ENCODE results near the gene SLCO3A1.

The SLCO3A1 gene

DNA sequence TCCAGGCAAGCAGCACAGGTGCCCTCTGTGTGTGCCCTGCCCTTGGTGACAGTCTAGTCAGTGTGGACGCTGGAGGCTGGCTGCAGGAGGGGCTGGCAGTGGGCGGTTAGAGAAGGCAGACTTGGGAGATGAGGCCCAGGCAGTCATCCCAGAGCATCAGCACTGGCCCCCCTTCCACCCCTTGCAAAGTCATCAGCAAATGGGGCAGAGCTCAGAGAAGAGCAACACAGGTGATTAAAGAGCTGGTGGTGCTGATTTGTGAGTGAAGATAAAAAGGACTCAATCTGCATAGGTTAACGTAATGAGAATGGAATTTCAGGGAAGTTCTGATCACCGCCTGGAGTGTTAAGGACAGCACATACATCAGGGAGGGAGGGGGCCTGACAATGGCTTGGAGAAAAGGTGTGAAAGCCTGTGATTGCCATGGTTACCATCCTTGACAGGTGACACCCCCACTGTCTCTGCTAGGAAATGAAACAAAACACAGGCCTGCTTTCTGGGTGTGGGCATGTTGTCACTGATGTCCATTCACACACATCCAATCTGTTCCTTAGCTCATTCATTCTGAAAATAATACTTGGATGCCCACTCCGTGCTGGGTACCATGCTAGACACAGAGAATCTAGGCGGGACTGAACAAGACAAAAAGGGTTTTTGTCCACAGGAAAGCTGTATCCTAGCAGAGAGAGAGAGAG is 270.6 kb downstream of the SLCO3A1 start:
- no peaks in the 10 kb centered on the region for H3K36me3 Mint-ChIP-seq
- H3K27ac Mint-ChIP-seq: no peak overlapping the region
- no peaks in the 10 kb centered on the region for H3K4me1 Mint-ChIP-seq
- no peak for ATAC-seq
- peaks cover 19% of the 10 kb centered on the region for H3K27me3 Mint-ChIP-seq
- H3K9me3 Mint-ChIP-seq: peaks cover 5% of the 10 kb centered on the region
- H3K4me3 Mint-ChIP-seq: no peak overlapping the region

DNA sequence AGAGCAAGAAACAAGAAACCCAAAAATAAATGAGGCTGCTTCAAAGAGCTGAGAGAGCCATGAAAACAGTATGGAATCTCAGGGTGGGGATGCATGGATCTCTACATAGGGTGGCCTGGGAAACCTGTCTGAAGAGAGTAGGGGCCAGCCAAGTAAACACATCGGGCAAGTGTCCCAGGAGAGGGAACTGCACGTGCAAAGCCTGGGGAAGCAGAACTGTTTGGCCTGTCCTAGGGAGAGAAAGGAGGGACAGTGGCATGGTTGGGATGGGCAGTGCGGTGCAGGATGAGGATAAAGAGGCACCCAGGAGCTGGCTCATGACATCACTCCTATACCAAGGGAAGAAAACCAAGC is 271.1 kb downstream of the SLCO3A1 start:
- no peaks in the 10 kb centered on the region for H3K36me3 Mint-ChIP-seq
- no peaks in the 10 kb centered on the region for H3K4me1 Mint-ChIP-seq
- no peak overlapping the region for H3K4me3 Mint-ChIP-seq
- peaks cover 5% of the 10 kb centered on the region for H3K9me3 Mint-ChIP-seq
- no peak overlapping the region for H3K27ac Mint-ChIP-seq
- ATAC-seq: no peak
- H3K27me3 Mint-ChIP-seq: peaks cover 19% of the 10 kb centered on the region

DNA sequence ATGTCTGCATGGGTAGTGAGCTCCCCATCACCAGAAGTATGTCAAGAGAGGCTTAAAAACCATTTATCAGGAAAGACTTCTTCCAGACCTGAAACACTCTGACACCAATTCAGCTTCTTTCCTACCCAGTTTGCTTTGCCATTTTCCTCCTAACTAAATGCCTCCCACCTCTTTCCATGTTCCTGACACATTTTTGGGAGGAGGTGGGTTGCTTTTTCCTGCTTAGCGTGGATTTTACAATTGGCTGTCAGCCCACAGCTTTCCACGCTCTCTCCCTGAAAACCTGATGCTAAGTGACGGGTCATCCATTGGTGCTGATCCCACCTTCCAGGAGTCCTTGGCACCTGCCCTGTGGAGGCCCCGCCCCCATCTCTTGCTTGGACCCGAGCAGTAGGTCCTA is 275.3 kb downstream of the SLCO3A1 start:
- H3K36me3 Mint-ChIP-seq: no peaks in the 10 kb centered on the region
- no peaks in the 10 kb centered on the region for H3K4me1 Mint-ChIP-seq
- no peak for ATAC-seq
- H3K4me3 Mint-ChIP-seq: no peak overlapping the region
- H3K27me3 Mint-ChIP-seq: no peaks in the 10 kb centered on the region
- no peaks in the 10 kb centered on the region for H3K9me3 Mint-ChIP-seq
- no peak overlapping the region for H3K27ac Mint-ChIP-seq

DNA sequence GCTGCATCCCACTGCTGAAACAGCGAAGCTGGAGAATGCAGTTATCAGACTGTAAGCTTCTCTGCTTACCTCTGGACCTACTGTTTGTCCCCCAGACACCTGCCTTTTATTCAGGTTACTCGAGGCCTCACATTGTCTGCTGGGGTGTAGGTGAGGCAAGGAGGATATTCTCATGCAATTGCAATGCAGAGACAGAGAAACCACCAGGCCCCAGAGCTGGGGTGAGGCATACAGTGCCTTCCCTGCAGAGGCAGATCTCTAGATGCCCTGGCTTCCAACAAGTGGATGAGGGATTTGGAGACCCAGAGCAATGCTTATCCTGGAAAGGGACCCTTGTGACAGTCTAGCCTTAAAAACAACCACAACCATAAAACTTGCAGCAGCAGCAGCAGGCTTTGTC is 276.7 kb downstream of the SLCO3A1 start:
- H3K27ac Mint-ChIP-seq: no peak overlapping the region

DNA sequence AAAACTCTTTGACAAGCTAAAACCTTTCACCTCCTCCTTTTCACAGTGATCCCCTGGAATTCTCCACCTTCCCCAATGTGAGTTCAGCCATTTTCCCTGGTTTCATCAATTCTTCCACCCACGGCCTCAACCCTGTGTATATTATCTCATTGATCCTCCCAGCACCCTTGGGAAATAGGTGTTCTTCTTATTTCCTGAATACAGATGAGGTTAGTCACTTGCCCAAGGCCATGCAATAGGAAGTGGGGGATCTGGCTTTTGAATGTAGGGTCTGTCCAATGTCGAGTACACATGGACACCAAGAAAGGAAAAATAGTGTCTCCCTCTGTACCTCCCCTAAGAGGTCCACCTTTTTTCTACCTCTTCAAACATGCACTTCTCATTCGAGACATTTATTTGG is 277.4 kb downstream of the SLCO3A1 start:
- no peak overlapping the region for H3K27ac Mint-ChIP-seq
- no peaks in the 10 kb centered on the region for H3K4me1 Mint-ChIP-seq

More for the DNA sequence above, 276.7 kb downstream of the SLCO3A1 start:
- Mint-ChIP-seq H3K36me3 (no peaks in the 10 kb centered on the region), H3K4me3 (no peak overlapping the region), H3K27me3 (no peaks in the 10 kb centered on the region), H3K9me3 (no peaks in the 10 kb centered on the region), H3K4me1 (no peaks in the 10 kb centered on the region)
- no peak for ATAC-seq

DNA sequence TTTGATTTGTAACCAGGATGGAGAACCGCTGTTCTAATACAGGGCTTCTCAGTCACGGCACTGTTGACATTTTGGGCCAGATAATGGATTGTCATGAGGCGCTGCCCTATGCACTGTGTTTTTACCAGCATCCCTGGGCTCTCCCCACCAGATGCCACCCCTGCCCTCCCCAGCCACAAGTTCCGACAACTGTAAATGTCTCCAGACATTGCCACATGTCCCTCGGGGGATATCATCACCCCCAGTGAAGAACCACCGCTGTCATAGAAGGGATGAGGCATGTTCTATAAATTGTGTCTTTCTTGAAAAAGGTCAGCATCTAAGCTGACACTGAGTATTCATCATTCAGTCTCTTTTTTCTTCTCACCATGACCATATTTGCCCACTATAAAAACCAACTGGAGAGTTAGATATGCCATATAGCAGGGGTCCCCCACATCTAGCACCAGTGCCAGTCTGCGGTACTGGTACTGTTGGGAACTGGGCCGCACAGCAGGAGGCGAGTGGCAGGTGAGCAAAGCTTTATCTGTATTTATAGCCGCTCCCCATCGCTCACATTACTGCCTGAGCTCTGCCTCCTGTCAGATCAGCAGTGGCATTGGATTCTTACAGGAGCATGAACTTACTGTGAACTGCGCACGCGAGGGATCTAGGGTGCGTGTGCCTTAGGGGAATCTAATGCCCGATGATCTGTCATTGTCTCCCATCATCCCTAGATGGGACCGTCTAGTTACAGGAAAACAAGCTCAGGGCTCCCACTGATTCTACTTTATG is 279.7 kb downstream of the SLCO3A1 start:
- no peak for ATAC-seq
- H3K9me3 Mint-ChIP-seq: no peaks in the 10 kb centered on the region
- H3K36me3 Mint-ChIP-seq: no peaks in the 10 kb centered on the region
- H3K4me3 Mint-ChIP-seq: no peak overlapping the region
- H3K4me1 Mint-ChIP-seq: no peaks in the 10 kb centered on the region
- no peak overlapping the region for H3K27ac Mint-ChIP-seq
- no peaks in the 10 kb centered on the region for H3K27me3 Mint-ChIP-seq

More for the DNA sequence above, 277.4 kb downstream of the SLCO3A1 start:
- Mint-ChIP-seq H3K36me3 (no peaks in the 10 kb centered on the region), H3K4me3 (no peak overlapping the region), H3K9me3 (no peaks in the 10 kb centered on the region), H3K27me3 (no peaks in the 10 kb centered on the region)
- no peak for ATAC-seq

DNA sequence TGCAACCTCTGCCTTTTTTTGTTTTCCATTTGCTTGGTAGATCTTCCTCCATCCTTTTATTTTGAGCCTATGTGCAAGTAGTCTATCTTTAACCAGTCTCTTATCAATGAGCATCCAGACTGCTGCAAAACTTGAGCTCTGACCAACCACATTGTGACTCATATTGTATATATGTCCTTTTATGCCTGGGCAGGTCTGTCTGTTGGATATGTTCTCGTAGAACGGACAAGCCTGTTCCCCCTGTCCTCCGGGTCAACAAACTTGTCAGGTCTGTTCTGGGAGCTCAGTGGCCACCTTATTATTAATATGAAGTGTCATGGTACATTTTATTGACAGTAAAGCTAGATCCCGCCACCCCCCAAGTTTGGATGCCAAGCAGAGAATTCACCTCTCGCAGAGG is 287.3 kb downstream of the SLCO3A1 start:
- Mint-ChIP-seq H3K27ac (no peak overlapping the region), H3K27me3 (peaks cover 21% of the 10 kb centered on the region), H3K4me3 (no peak overlapping the region), H3K36me3 (no peaks in the 10 kb centered on the region), H3K4me1 (peaks cover 18% of the 10 kb centered on the region), H3K9me3 (no peaks in the 10 kb centered on the region)
- ATAC-seq: no peak

DNA sequence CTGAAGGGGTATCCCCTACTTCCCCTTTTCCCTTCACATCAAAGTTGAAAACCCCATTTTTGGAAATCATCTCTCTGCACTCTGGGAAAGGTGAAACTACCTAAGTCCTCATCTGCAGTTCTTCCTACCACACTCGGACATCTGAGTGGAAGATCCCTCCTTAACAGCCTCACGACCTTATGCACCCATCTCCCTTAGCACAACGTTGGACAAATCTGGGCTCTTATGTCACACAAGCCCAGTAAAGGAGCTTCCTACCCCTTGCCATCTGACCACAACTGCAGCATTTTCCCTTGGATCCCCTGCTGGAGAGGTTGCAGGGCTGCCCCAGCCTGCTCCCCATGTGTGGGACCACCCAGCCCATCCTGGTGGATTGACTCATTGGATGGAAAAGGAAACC is 288.1 kb downstream of the SLCO3A1 start:
- peaks cover 18% of the 10 kb centered on the region for H3K4me1 Mint-ChIP-seq
- no peak overlapping the region for H3K27ac Mint-ChIP-seq
- no peaks in the 10 kb centered on the region for H3K36me3 Mint-ChIP-seq
- no peaks in the 10 kb centered on the region for H3K9me3 Mint-ChIP-seq
- H3K27me3 Mint-ChIP-seq: peaks cover 21% of the 10 kb centered on the region
- no peak overlapping the region for H3K4me3 Mint-ChIP-seq
- no peak for ATAC-seq

DNA sequence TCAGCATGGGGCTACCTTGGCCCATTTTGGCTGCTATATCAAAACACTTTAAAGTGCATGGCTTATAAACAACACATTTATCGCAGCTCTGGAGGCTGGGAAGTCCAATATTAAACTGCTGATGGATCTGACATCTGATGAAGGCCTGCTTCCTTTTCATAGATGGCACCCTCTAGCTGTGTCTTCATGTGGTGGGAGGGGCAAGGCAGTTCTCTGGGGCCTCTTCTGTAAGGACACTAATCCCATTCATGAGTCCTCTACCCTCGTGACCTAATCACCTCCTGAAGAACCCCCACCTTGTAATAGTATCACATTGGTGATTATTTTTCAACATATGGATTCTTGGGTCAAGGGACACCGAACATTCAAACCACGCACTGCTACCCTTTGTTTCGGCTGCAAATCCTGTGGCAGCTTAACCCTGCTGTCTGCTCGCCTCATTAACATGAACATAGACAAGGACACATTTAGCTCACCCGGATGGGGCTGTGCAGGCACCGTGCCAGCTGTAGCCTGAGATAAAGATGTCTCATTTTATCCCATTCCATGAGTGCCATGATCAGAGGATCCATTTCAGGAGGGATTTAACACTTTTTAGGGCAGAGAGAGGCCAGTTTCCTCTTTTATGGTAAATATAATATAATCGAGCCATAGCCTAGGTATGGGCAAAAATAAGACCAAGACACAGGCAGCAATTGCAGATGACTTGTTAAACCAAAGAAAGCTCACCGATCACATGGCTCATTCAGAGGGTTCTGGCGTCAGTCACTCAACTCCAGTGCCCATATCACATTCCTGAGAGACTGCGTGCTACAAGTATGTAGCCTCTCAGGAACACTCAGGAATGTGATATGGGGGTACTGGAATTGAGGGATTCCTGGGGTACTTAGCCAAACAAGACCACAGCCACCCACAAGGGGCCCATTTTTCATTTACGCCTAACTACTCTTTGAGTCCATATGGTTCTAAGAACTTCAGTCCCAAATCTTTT is 289.0 kb downstream of the SLCO3A1 start:
- H3K27me3 Mint-ChIP-seq: peaks cover 21% of the 10 kb centered on the region
- no peak for ATAC-seq
- H3K27ac Mint-ChIP-seq: no peak overlapping the region
- peaks cover 18% of the 10 kb centered on the region for H3K4me1 Mint-ChIP-seq
- H3K36me3 Mint-ChIP-seq: no peaks in the 10 kb centered on the region
- no peaks in the 10 kb centered on the region for H3K9me3 Mint-ChIP-seq
- no peak overlapping the region for H3K4me3 Mint-ChIP-seq

DNA sequence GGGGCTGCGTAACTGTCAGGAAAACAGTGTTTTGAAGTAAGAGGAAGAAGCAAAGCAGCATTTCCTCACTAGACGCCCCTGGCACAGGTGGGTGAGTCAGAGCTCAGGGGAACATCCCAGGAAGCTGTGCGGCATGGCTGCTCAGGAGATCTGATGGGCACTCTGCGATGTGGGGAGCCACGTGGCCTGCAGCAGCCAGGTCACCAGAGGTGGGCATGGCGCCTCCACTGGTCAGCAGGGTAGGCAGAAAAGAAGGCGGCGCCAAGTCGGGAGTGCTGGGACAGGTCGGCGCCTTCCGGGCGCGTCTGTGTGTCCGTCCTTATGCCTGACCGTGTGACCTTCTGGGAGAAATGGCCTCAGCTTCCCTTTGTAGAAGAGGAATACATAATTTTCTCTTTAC is 290.3 kb downstream of the SLCO3A1 start:
- Mint-ChIP-seq H3K36me3 (no peaks in the 10 kb centered on the region), H3K27ac (no peak overlapping the region), H3K4me1 (peaks cover 18% of the 10 kb centered on the region), H3K4me3 (no peak overlapping the region), H3K9me3 (no peaks in the 10 kb centered on the region), H3K27me3 (peaks cover 21% of the 10 kb centered on the region)
- ATAC-seq: no peak

DNA sequence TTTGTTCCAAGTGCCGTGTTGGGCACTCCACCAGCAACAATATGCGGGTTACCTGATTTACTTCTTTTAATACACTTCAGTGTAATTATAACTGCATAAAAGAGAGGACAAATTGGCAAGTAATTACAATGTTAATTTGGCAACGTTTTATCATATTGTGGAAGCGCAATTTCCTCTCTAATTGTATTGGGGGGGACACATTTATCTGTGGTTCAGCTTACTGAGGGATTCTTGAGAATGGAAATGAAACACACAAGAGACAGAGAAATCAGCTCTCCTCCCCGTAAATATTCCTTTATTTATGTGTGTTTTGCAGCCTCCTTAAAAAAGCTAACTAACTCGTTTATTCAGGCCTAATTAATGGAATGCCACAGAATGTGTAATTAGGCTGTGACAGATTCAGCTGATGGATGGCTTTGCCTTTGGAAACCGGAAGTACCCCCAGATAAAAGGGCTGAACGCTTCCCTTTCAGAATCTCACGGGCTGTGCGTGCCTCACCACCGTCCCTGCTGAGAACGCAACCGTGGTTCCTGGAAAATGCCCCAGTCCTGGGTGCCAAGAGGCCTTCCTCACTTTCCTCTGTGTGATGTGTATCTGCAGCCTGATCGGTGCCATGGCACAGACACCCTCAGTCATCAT is 293.1 kb downstream of the SLCO3A1 start:
- Mint-ChIP-seq H3K4me3 (no peak overlapping the region), H3K27me3 (peaks cover 21% of the 10 kb centered on the region), H3K4me1 (peaks cover 18% of the 10 kb centered on the region), H3K36me3 (no peaks in the 10 kb centered on the region), H3K27ac (no peak overlapping the region), H3K9me3 (no peaks in the 10 kb centered on the region)
- no peak for ATAC-seq

DNA sequence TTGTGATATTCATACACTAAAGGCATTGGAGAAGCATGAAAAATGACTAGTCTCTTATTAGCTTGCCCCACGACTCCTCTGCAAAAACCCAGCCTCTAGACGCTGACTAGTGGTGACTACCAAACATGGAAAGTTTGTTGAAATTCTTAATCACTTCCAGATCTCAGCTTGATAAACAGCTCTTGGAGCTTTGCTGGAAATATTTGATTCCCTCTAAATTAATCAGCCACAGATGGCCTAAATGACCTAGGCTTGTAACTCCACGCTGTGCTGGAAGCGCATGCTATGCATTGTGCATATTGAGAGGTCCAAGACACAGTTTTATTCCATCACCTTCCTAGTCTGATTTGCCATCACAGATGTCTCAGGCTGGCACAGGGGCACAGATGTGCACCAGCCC is 295.5 kb downstream of the SLCO3A1 start:
- Mint-ChIP-seq H3K27me3 (peaks cover 14% of the 10 kb centered on the region), H3K4me3 (no peak overlapping the region), H3K9me3 (no peaks in the 10 kb centered on the region), H3K4me1 (peaks cover 12% of the 10 kb centered on the region), H3K27ac (no peak overlapping the region), H3K36me3 (no peaks in the 10 kb centered on the region)
- no peak for ATAC-seq

DNA sequence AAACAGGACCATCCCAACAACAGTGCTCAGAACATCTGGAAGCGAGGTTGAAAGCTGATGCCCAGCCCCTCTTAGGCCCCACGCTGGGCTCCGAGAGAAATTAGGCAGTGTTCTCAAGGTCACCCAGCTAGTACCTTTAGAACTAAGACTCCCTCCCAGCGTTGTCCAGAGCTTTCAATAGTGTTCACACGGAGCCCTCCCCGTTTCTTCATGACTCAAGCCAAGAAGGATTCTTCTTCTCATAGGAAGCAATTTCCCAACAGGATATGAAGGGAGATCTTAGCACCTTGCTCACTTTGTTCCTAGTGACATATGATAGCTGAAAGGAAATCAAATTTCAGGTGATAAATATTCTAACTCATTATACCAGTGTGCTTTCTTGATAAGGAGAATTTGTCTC is 296.0 kb downstream of the SLCO3A1 start:
- no peak for ATAC-seq
- H3K4me1 Mint-ChIP-seq: peaks cover 9% of the 10 kb centered on the region
- no peak overlapping the region for H3K4me3 Mint-ChIP-seq
- no peak overlapping the region for H3K27ac Mint-ChIP-seq
- no peaks in the 10 kb centered on the region for H3K36me3 Mint-ChIP-seq
- peaks cover 11% of the 10 kb centered on the region for H3K27me3 Mint-ChIP-seq
- no peaks in the 10 kb centered on the region for H3K9me3 Mint-ChIP-seq

DNA sequence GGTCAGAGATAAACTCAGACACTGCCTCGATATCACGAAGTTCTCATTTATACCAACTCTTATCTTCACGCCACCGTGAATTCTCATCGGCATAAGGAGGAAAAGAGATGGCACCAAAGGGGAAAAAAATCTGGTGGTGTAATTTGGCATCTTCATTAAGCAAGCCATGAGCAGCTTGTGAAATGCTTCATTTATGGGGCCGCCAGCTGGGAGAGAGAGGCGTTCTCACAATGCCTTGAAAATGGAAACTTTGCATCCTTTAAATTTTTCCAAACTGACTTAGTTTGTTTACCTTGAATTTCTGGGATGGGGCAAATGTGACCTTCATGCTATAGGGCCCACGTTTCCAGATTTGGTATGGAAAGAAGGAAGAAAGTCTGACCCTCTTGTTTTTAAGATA is 297.7 kb downstream of the SLCO3A1 start:
- H3K27me3 Mint-ChIP-seq: no peaks in the 10 kb centered on the region
- no peaks in the 10 kb centered on the region for H3K9me3 Mint-ChIP-seq
- H3K27ac Mint-ChIP-seq: no peak overlapping the region
- H3K36me3 Mint-ChIP-seq: no peaks in the 10 kb centered on the region
- ATAC-seq: no peak
- H3K4me1 Mint-ChIP-seq: no peaks in the 10 kb centered on the region
- no peak overlapping the region for H3K4me3 Mint-ChIP-seq

DNA sequence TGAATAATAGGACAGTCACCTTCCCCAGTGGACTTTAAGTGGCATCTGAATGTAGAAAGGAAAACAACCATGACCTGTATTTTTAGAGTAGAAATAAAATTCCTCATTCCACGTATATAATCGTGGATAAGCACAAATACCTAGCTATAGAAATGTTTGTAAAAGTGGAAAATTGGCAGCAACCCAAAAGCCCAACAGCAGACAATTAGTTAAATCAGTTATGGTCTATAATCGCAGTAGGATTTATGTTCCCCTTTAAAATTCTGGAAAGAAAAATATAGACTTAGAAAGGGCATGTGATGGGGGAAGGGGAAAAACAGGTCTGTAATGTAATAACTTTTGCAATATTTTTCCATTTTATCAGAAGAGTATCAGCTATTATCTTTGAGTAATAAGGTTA is 298.2 kb downstream of the SLCO3A1 start:
- Mint-ChIP-seq H3K36me3 (no peaks in the 10 kb centered on the region), H3K27me3 (no peaks in the 10 kb centered on the region), H3K9me3 (no peaks in the 10 kb centered on the region), H3K27ac (no peak overlapping the region), H3K4me1 (no peaks in the 10 kb centered on the region), H3K4me3 (no peak overlapping the region)
- no peak for ATAC-seq

Data from stimulated activated memory B cell treated with anti-CD40 and anti-IgM and Interleukin-4, amounts not matched to agents 10 μg/mL and 1 μg/mL and 100 μg/mL, for 72 hours (primary cell).